Kidney (tissue), 14 donors: ENCODE measurements around the gene TNK2. TPM values are rescaled to one million over a fixed set of nuclear protein-coding genes. Genes with fewer than 3 reads are reported as not detected.
A peak's percentile ranks its signal among the peaks of the same experiment; 100 is the strongest.
"Not testable (repeated sequence)": the region's sequence is repeated elsewhere in the genome, so short reads cannot be mapped to it uniquely, and the experiment has no call there.

Experiments used
- DNase-seq, 5 donors: peaks; one replicate each; pipeline ENCODE4 v3.0.0-alpha.2; 2013 to 2020
- FAIRE-seq: peaks from 2 replicates; lab custom pipeline; 2012; peaks lifted over from hg19 to GRCh38; lab: Jason Lieb, UNC
- H3K27ac ChIP-seq, 2 donors: one replicate each; pipeline ENCODE4 v1.7.0; 2013; ENCODE audit warnings: low read depth in 2 of 2, low read length in 2 of 2, inconsistent platforms in 1 of 2
- H3K27me3 ChIP-seq: one replicate; pipeline ENCODE4 v1.7.1; 2013; ENCODE audit warnings: low read length, inconsistent platforms; ENCODE audit not compliant: control insufficient read depth, insufficient read depth
- H3K36me3 ChIP-seq, 3 donors: one replicate each; pipeline versions ENCODE4 v1.7.0 to v1.7.1; 2013; ENCODE audit warnings: low read length in 3 of 3, control low read depth in 1 of 3, inconsistent platforms in 1 of 3; ENCODE audit not compliant: insufficient read depth in 3 of 3, control insufficient read depth in 2 of 3
- H3K4me1 ChIP-seq, 3 donors: one replicate each; pipeline versions ENCODE4 v1.7.0 to v1.7.1; 2013; ENCODE audit warnings: low read length in 3 of 3, inconsistent platforms in 1 of 3, low read depth in 1 of 3; ENCODE audit not compliant: control insufficient read depth in 2 of 3, insufficient read depth in 2 of 3
- H3K4me3 ChIP-seq, 3 donors: one replicate each; pipeline versions ENCODE4 v1.7.0 to v1.8.1; 2013; ENCODE audit warnings: low read length in 3 of 3, control low read depth in 1 of 3, inconsistent platforms in 1 of 3
- H3K9ac ChIP-seq, 3 donors: one replicate each; pipeline versions ENCODE4 v1.7.0 to v1.7.1; 2013; ENCODE audit warnings: low read length in 3 of 3, control low read depth in 1 of 3, inconsistent platforms in 1 of 3
- H3K9me3 ChIP-seq, 3 donors: one replicate each; pipeline versions ENCODE4 v1.7.0 to v1.7.1; 2013; ENCODE audit warnings: low read length in 3 of 3, control low read depth in 1 of 3, inconsistent platforms in 1 of 3; ENCODE audit not compliant: control insufficient read depth in 2 of 3, insufficient read depth in 1 of 3
- CTCF ChIP-seq: IDR thresholded peaks from 3 replicates; pipeline ENCODE4 v1.5.1; 2012; ENCODE audit warnings: mild to moderate bottlenecking, moderate library complexity, borderline replicate concordance; ENCODE audit not compliant: insufficient read depth; ENCODE audit errors: extremely low read depth
- intact Hi-C: fragments of 100-400 bp; cut with DNase I; formaldehyde crosslinking; loops from one replicate; pipeline ENCODE4 v1.11.1; 2022
- polyA plus RNA-seq: library from polyadenylated mRNA; stranded (reverse); fragments of 350-450 nt; fragmentation: Illumina TruSeq; extraction: RNeasy Lipid Tissue Mini Kit (QIAGEN cat#74804); gene quantifications from one replicate; pipeline ENCODE4 v1.2.3, GENCODE V29; 2014; ENCODE audit warnings: low read depth, low replicate concordance; ENCODE audit not compliant: insufficient read depth
- total RNA-seq: library from RNA; stranded (reverse); fragmentation: NEBNext Ultra II Directional; extraction: Animal tissue kit (Norgen Biotek cat#: 25700); gene quantifications from one replicate; pipeline ENCODE4 v1.2.1, GENCODE V29; 2021
- donor health status: control.
- donor health status: control.
- donor health status: control.
- donor health status: control.
- donor health status: control.
- donor health status: DM: yes; HTN: yes; CAD: no.
- donor health status: Normal renal cell carcinoma (clear cell type).

Gene TNK2
- total and polyA plus RNA-seq, 2 donors from 2014 or later: 14.7 to 42.5 TPM

DNA sequence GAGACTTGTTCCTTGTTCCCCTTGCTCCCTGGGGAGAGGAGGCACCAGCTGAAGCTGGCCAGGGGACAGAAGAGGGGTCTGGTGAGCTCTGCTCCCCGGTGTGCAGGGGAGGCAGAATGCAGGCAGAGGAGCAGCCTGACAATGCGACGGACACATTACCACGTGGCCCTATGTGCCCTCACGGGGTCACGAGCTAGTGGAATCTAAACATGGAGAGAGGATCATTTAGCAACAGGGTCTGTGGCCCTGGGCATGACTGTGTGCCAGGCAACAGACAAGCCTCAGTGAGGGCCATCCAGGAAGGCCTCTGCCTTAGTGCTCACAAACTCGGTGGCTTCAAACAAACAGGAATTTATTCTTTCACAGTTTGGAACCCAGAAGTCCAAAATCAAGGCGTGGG, 88.2 kb downstream of the TNK2 start:
- H3K27ac ChIP-seq: no peak overlapping the region
- no peaks in the 10 kb centered on the region for H3K27me3 ChIP-seq
- no peaks in the 10 kb centered on the region for H3K4me1 ChIP-seq
- H3K9ac ChIP-seq: no peak overlapping the region
- FAIRE-seq (no peak), DNase-seq (peak in 4 of 5 donors; percentile 56 to 63 (median 58))
- intact Hi-C loops: no loop called here
- H3K9me3 ChIP-seq: no peaks in the 10 kb centered on the region
- no peaks in the 10 kb centered on the region for H3K36me3 ChIP-seq
- H3K4me3 ChIP-seq: no peak overlapping the region
- TF ChIP-seq CTCF: no peak

- H3K4me1 ChIP-seq: no peaks in the 10 kb centered on the region
- DNase-seq (peak in 2 of 5 donors; percentile 20 to 70), FAIRE-seq (no peak)
- no peaks in the 10 kb centered on the region for H3K36me3 ChIP-seq
- H3K4me3 ChIP-seq: no peak overlapping the region
- TF ChIP-seq CTCF: no peak
- H3K9ac ChIP-seq: no peak overlapping the region
- H3K27me3 ChIP-seq: no peaks in the 10 kb centered on the region
- intact Hi-C loops: no loop called here
- no peaks in the 10 kb centered on the region for H3K9me3 ChIP-seq
- H3K27ac ChIP-seq: no peak overlapping the region
These were observed 90.0 kb downstream of the TNK2 start for GRCh38 chr3:195818301-195818700.

GRCh38 chr3:195817578-195818135, 90.7 kb downstream of the TNK2 start:
- H3K4me1 ChIP-seq: no peaks in the 10 kb centered on the region
- no peak overlapping the region for H3K9ac ChIP-seq
- H3K27me3 ChIP-seq: no peaks in the 10 kb centered on the region
- peak in 2 of 5 donors; percentile 14 to 63 for DNase-seq
- TF ChIP-seq CTCF: no peak
- FAIRE-seq: no peak
- no peak overlapping the region for H3K4me3 ChIP-seq
- intact Hi-C loops: no loop called here
- H3K36me3 ChIP-seq: no peaks in the 10 kb centered on the region
- H3K27ac ChIP-seq: no peak overlapping the region
- H3K9me3 ChIP-seq: no peaks in the 10 kb centered on the region

GRCh38 chr3:195816276-195816913, 92.0 kb downstream of the TNK2 start:
- FAIRE-seq, H3K27ac ChIP-seq, H3K4me3 ChIP-seq, H3K36me3 ChIP-seq, intact Hi-C loops, H3K27me3 ChIP-seq, H3K9ac ChIP-seq, H3K9me3 ChIP-seq, H3K4me1 ChIP-seq: not testable (repeated sequence)
- DNase-seq: peak in 1 of 5 donors; percentile 29
